T47D (cell line): ENCODE measurements around the gene WFIKKN1.

Experiments
- DNase-seq, 2 experiments: peaks; one replicate each; pipeline versions ENCODE4 v3.0.0 to v3.0.0-alpha.2; 2011 to 2012; ENCODE audit warnings: low read depth in 1 of 2, low spot score in 1 of 2
- JUND ChIP-seq: IDR thresholded peaks from 2 replicates; pipeline ENCODE4 v1.6.1; 2012; ENCODE audit warnings: low read depth
- in situ Hi-C: cut with HindIII; loops from 2 replicates; pipeline ENCODE4 v1.10.0; 2016; ENCODE audit warnings: low sequenced_read_pairs, low pct_unique_long_range_greater_than_20kb

The WFIKKN1 gene

GRCh38 chr16:673399-673991 lies 42.7 kb downstream of the WFIKKN1 start:
- TF ChIP-seq JUND = no peak
- DNase-seq = no peak
- in situ Hi-C loops = no loop called here

- DNase-seq = no peak
- in situ Hi-C loops = no loop called here
- no peak for TF ChIP-seq JUND
These were observed 43.6 kb downstream of the WFIKKN1 start for GRCh38 chr16:674214-674881.

- TF ChIP-seq JUND = no peak
- DNase-seq = no peak
- in situ Hi-C loops = no loop called here
These were observed 44.4 kb downstream of the WFIKKN1 start, which contains the start of gene RHBDL1 for GRCh38 chr16:674968-675883. TSS of gene RHBDL1 (plus strand) at chr16:675671. CDS start at chr16:675791, 120 bp downstream.

- in situ Hi-C loops = no loop called here
- no peak for TF ChIP-seq JUND
- no peak for DNase-seq
These were observed 45.2 kb downstream of the WFIKKN1 start for GRCh38 chr16:675884-676564.

GRCh38 chr16:676565-676902 lies 45.7 kb downstream of the WFIKKN1 start:
- TF ChIP-seq JUND = no peak
- in situ Hi-C loops = no loop called here
- no peak for DNase-seq

GRCh38 chr16:676913-677312 lies 46.1 kb downstream of the WFIKKN1 start:
- no peak for DNase-seq
- no peak for TF ChIP-seq JUND
- in situ Hi-C loops = no loop called here

- DNase-seq = no peak
- in situ Hi-C loops = no loop called here
- TF ChIP-seq JUND = no peak
These were observed 46.8 kb downstream of the WFIKKN1 start for GRCh38 chr16:677316-678190.

- no peak for TF ChIP-seq JUND
- peak in 1 of 2 experiments; percentile 49 for DNase-seq
- in situ Hi-C loops = no loop called here
These were observed 47.5 kb downstream of the WFIKKN1 start for GRCh38 chr16:678209-678857.

- in situ Hi-C loops = no loop called here
- DNase-seq = peak in 1 of 2 experiments; percentile 64
- no peak for TF ChIP-seq JUND
These were observed 48.4 kb downstream of the WFIKKN1 start for GRCh38 chr16:678858-679813.
